GM12801 (cell line): ENCODE results near the gene DAO.

Source experiments
- CTCF ChIP-seq: IDR thresholded peaks from one replicate; pipeline ENCODE4 v1.5.1; 2011; ENCODE audit warnings: control low read depth; ENCODE audit not compliant: insufficient read length; ENCODE audit errors: extremely low read depth

The DAO gene

GRCh38 chr12:108865169-108865568, 14.7 kb upstream of the DAO start:
- no peak for TF ChIP-seq CTCF

- TF ChIP-seq CTCF = no peak
These were observed 11.1 kb upstream of the DAO start for GRCh38 chr12:108868781-108869180.

GRCh38 chr12:108875280-108875679, 4.6 kb upstream of the DAO start:
- no peak for TF ChIP-seq CTCF

- TF ChIP-seq CTCF = no peak
These were observed 4.1 kb upstream of the DAO start for GRCh38 chr12:108875682-108876361.

- no peak for TF ChIP-seq CTCF
These were observed 3.3 kb upstream of the DAO start for GRCh38 chr12:108876550-108876949.

GRCh38 chr12:108881953-108882352, 2.1 kb downstream of the DAO start:
- no peak for TF ChIP-seq CTCF

- TF ChIP-seq CTCF = no peak
These were observed 4.5 kb downstream of the DAO start for GRCh38 chr12:108884116-108885012.
